Suprapubic skin (tissue), 3 donors: Measurements from ENCODE around the gene MAGI3.

Source experiments
- POLR2A ChIP-seq, 2 donors: fragments of 450-650 bp; IDR thresholded peaks; one replicate each; pipeline ENCODE4 v1.6.1; 2017; ENCODE audit warnings: antibody characterized with exemption in 2 of 2, mild to moderate bottlenecking in 2 of 2, moderate library complexity in 2 of 2
- TF ChIP-seq, protein P1 (sequence below), 2 donors: fragments of 200-600 bp in 1 of 2; fragments of 450-650 bp in 1 of 2; sonication (generic) in 1 of 2; IDR thresholded peaks; one replicate each; pipeline ENCODE4 v1.5.1; 2016 to 2019; ENCODE audit warnings: antibody characterized with exemption in 2 of 2, mild to moderate bottlenecking in 1 of 2, moderate library complexity in 1 of 2

DNA sequence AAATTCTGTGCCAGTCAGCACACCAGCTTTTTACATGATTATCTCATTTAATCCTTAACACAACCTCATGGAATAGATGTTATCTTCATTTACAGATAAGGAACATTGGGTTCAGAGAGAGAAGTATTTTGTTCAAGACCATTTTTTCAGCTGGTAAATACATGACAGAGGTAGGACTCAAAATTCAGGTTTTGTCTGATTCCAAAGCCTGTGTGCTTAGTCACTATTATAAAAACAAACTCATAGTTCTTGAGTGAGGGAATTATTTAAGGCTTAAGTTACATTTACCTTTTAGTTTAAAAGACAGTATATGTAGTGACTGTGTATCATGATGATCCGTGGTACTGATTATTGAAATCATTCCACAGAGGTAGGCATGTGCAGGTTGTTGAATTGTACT is 125.2 kb downstream of the MAGI3 start:
- TF ChIP-seq, protein P1, sequence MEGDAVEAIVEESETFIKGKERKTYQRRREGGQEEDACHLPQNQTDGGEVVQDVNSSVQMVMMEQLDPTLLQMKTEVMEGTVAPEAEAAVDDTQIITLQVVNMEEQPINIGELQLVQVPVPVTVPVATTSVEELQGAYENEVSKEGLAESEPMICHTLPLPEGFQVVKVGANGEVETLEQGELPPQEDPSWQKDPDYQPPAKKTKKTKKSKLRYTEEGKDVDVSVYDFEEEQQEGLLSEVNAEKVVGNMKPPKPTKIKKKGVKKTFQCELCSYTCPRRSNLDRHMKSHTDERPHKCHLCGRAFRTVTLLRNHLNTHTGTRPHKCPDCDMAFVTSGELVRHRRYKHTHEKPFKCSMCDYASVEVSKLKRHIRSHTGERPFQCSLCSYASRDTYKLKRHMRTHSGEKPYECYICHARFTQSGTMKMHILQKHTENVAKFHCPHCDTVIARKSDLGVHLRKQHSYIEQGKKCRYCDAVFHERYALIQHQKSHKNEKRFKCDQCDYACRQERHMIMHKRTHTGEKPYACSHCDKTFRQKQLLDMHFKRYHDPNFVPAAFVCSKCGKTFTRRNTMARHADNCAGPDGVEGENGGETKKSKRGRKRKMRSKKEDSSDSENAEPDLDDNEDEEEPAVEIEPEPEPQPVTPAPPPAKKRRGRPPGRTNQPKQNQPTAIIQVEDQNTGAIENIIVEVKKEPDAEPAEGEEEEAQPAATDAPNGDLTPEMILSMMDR (IDR thresholded peaks at IDR 0.05) = no peak
- no peak for TF ChIP-seq POLR2A (IDR thresholded peaks at IDR 0.05)
